Mesenchymal stem cell (in vitro differentiated cells and primary cell): ENCODE results near the gene TRAF2.
"Not testable (repeated sequence)": the region's sequence is repeated elsewhere in the genome, so short reads cannot be mapped to it uniquely, and the experiment has no call there.

Source experiments
- DNase-seq: peaks from one replicate; pipeline ENCODE4 v3.0.0-alpha.2; 2013
- H2AFZ ChIP-seq: one replicate; pipeline ENCODE4 v1.6.1; 2013; ENCODE audit warnings: low read depth, mild to moderate bottlenecking, control low read depth, inconsistent platforms, low read length, moderate library complexity
- H2AK5ac ChIP-seq: 2 replicates; pipeline ENCODE4 v1.6.1; 2013; ENCODE audit warnings: low read length, moderate library complexity, mild to moderate bottlenecking, inconsistent platforms; ENCODE audit not compliant: severe bottlenecking
- H2BK120ac ChIP-seq: one replicate; pipeline ENCODE4 v1.6.1; 2013; ENCODE audit warnings: low read depth, mild to moderate bottlenecking, inconsistent platforms, low read length, moderate library complexity
- H2BK12ac ChIP-seq, 2 experiments: one replicate each; pipeline ENCODE4 v1.6.1; 2013; ENCODE audit warnings: inconsistent platforms in 2 of 2, low read length in 2 of 2, mild to moderate bottlenecking in 2 of 2, moderate library complexity in 2 of 2, control low read depth in 1 of 2
- H2BK15ac ChIP-seq: one replicate; pipeline ENCODE4 v1.6.1; 2013; ENCODE audit warnings: mild to moderate bottlenecking, low read depth, inconsistent platforms; ENCODE audit not compliant: poor library complexity, severe bottlenecking
- H2BK5ac ChIP-seq: 2 replicates; pipeline ENCODE4 v1.6.1; 2013; ENCODE audit warnings: low read depth, mild to moderate bottlenecking, low read length, control low read depth, inconsistent platforms; ENCODE audit not compliant: poor library complexity, severe bottlenecking
- H3K14ac ChIP-seq, 2 experiments: one replicate each; pipeline ENCODE4 v1.6.1; 2013; ENCODE audit warnings: inconsistent platforms in 2 of 2, low read length in 2 of 2, control low read depth in 1 of 2, mild to moderate bottlenecking in 1 of 2, moderate library complexity in 1 of 2
- H3K18ac ChIP-seq, 2 experiments: one replicate each; pipeline ENCODE4 v1.6.1; 2013; ENCODE audit warnings: inconsistent platforms in 2 of 2, low read length in 2 of 2, control low read depth in 1 of 2, low read depth in 1 of 2, mild to moderate bottlenecking in 1 of 2
- H3K23ac ChIP-seq, 2 experiments: one replicate each; pipeline ENCODE4 v1.6.1; 2013; ENCODE audit warnings: inconsistent platforms in 2 of 2, low read length in 2 of 2, mild to moderate bottlenecking in 2 of 2, moderate library complexity in 2 of 2, control low read depth in 1 of 2
- H3K27ac ChIP-seq: 2 replicates; pipeline ENCODE4 v1.5.1; 2013; ENCODE audit warnings: mild to moderate bottlenecking, moderate library complexity, low read length, control low read depth, inconsistent platforms; ENCODE audit not compliant: poor library complexity, severe bottlenecking
- H3K27me3 ChIP-seq, 2 experiments: 2 replicates each; pipeline versions ENCODE4 v1.6.1 to v1.7.0; 2013; ENCODE audit warnings: low read length in 2 of 2, mild to moderate bottlenecking in 2 of 2, moderate library complexity in 2 of 2, control low read depth in 1 of 2, inconsistent platforms in 1 of 2; ENCODE audit not compliant: control insufficient read depth in 1 of 2, insufficient read depth in 1 of 2
- H3K36me3 ChIP-seq, 2 experiments: 2 replicates each; pipeline versions ENCODE4 v1.6.1 to v1.7.0; 2013; ENCODE audit warnings: low read length in 2 of 2, control low read depth in 1 of 2, inconsistent platforms in 1 of 2, low read depth in 1 of 2, mild to moderate bottlenecking in 1 of 2; ENCODE audit not compliant: insufficient read depth in 2 of 2, control insufficient read depth in 1 of 2
- H3K4ac ChIP-seq, 2 experiments: one replicate each; pipeline ENCODE4 v1.6.1; 2013; ENCODE audit warnings: inconsistent platforms in 2 of 2, low read length in 2 of 2, mild to moderate bottlenecking in 2 of 2, moderate library complexity in 2 of 2, control low read depth in 1 of 2, low read depth in 1 of 2
- H3K4me1 ChIP-seq: 2 replicates; pipeline ENCODE4 v1.6.1; 2013; ENCODE audit warnings: low read depth, low read length, control low read depth; ENCODE audit not compliant: control insufficient read depth, insufficient read depth
- H3K4me2 ChIP-seq: 2 replicates; pipeline ENCODE4 v1.6.1; 2013; ENCODE audit warnings: low read length, mild to moderate bottlenecking, inconsistent platforms; ENCODE audit not compliant: poor library complexity, severe bottlenecking
- H3K4me3 ChIP-seq, 2 experiments: 2 replicates each; pipeline versions ENCODE4 v1.5.1 to v1.7.0; 2013; ENCODE audit warnings: low read length in 2 of 2, mild to moderate bottlenecking in 2 of 2, control low read depth in 1 of 2, low read depth in 1 of 2; ENCODE audit not compliant: insufficient read depth in 1 of 2
- H3K79me1 ChIP-seq: replicated peaks from 2 replicates; pipeline ENCODE4 v1.6.1; 2013; ENCODE audit warnings: mild to moderate bottlenecking, control low read depth, low read length, inconsistent platforms; ENCODE audit not compliant: poor library complexity, severe bottlenecking
- H3K9ac ChIP-seq: 2 replicates; pipeline ENCODE4 v1.7.0; 2013; ENCODE audit warnings: mild to moderate bottlenecking, low read length, moderate library complexity
- H3K9me3 ChIP-seq: 2 replicates; pipeline ENCODE4 v1.7.0; 2013; ENCODE audit warnings: mild to moderate bottlenecking, low read length; ENCODE audit not compliant: control insufficient read depth
- H4K8ac ChIP-seq: one replicate; pipeline ENCODE4 v1.6.1; 2013; ENCODE audit warnings: inconsistent platforms, mild to moderate bottlenecking, low read length, moderate library complexity
- H4K91ac ChIP-seq: one replicate; pipeline ENCODE4 v1.6.1; 2013; ENCODE audit warnings: mild to moderate bottlenecking, low read length, inconsistent platforms
- WGBS: methylation state at CpG from one replicate; pipeline ENCODE4 v1.1.7; 2013; ENCODE audit warnings: mixed read lengths; 5-methylcytosine and 5-hydroxymethylcytosine counted together

TRAF2 gene

DNA sequence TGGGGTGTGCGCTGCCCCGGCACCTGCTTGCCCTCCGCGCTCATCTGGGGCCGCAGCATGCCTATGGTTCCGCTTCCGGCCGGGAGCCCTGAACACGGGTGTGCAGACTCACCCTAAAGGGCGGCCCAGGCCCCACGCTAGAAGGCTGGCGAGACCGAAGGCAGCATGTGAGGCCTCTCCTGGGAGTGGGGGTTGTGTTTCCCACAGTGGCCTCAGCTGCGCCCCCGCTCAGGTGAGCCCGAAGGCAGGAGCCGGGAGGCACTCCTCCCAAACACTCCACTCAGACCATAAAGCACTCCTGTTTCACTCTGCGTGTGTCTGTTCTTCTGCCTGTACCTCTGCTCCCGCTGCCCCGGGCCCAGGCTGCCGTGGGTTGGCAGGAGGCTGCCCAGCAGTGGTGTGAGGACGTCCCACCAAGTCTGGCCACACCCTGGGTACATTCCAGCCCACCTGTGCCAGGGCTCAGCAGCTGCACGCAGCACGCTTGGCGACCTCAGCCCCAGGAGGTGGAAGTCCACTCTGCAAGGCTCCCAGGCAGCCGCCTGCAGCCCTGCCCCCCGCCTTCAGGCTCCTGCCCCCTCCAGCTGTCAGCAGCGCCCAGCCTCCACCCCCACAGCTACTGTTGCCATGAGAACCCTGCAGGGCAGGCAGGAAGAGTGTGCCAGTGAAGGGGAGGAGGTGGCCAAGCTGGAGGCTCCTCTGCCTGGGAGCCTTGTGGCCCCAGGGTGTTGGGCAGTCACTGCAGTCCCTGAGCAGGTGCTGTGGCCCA, 45.3 kb upstream of the TRAF2 start:
- H2AFZ ChIP-seq: no peak overlapping the region
- peaks cover 45% of the 10 kb centered on the region for H3K4me1 ChIP-seq
- H3K79me1 ChIP-seq: peaks cover 2% of the 10 kb centered on the region
- H3K18ac ChIP-seq: peak overlapping the region; percentile 74 to 83
- H3K27me3 ChIP-seq: peaks cover 0 to 13% of the 10 kb centered on the region in 2 experiments
- no peak overlapping the region for H2BK120ac ChIP-seq
- no peak overlapping the region for H3K4me3 ChIP-seq
- H3K4ac ChIP-seq: no peak overlapping the region
- H3K14ac ChIP-seq: peak overlapping the region in 1 of 2 experiments; percentile 26
- no peak overlapping the region for H3K9ac ChIP-seq
- no peak overlapping the region for H2AK5ac ChIP-seq
- H4K91ac ChIP-seq: peak overlapping the region; percentile 70
- H3K9me3 ChIP-seq: no peaks in the 10 kb centered on the region
- peak overlapping the region in 1 of 2 experiments; percentile 90 for H2BK12ac ChIP-seq
- peaks cover 12 to 64% of the 10 kb centered on the region in 2 experiments for H3K36me3 ChIP-seq
- peak overlapping the region; percentile 60 for H3K4me2 ChIP-seq
- DNase-seq: peak; percentile 79
- peak overlapping the region; percentile 82 for H4K8ac ChIP-seq
- H3K27ac ChIP-seq: peak overlapping the region; percentile 89
- no peak overlapping the region for H3K23ac ChIP-seq
- peak overlapping the region; percentile 44 for H2BK15ac ChIP-seq
- H2BK5ac ChIP-seq: no peak overlapping the region
- 69% methylated on average over 25 of the region's 28 CpGs for WGBS

DNA sequence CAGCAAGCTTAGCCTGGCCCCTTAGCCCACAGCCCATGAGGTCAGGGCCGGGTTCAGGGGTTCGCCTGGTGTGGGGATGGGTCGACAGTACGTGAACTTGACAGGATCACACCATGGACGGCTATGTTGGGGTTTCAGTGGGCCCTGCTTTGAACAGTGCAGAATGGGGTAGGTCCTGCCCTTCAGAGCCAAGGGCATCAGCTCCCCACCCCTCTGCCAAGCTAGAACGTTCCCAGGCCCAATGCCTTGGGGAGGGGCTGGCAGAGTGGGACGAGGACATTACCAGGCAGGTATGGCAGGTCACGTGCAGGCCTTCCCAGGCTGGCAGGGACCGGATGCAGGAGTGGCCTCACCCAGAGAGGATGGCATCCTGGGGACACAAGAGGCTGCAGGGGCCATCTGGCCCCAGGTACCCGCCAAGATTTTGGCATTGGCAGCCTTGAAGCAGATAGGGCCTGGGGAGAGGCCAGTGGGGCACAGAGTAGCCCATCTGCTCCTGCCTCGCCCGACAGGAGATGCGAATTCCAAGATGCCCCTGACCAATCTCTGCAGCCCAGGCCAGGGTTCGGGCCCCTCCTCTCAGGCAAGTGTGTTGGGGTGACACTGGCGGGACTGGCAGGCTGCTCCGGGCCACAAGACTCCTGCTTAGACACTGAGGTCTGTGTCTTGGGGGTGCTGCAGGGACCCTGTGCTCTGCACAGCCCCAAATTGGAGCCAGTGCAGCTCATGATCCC, 44.5 kb upstream of the TRAF2 start:
- Histone ChIP-seq H2AK5ac (peak overlapping the region; percentile 95), H3K4me2 (peak overlapping the region; percentile 60)

DNA sequence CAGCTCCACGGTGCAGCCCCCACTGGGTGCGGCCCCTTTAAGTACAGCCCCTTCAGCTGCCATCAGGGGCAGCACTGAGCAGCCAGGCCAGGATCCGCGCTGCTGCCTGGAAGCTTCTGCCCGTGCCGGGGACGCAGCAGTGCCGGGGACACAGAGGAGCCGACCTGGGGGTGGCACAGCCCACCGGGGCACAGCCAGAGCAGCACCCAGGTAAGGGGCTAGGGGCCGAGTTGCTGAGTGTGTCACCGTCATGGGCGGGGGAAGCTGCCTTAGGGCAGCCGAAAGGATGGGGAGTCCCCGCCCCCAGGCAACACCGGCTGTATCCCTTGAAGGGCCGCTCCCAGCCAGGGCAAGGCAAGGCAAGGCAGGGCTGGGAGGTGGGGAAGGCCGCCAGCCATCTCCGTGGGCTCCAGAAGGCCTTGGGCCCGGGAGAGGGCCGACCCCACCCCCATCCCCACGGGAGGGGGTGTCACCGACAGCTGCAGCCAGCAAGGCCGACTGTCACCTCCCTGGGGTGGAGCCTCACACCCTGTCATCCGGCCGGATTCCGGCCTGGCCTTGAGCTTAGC, 43.9 kb upstream of the TRAF2 start, which contains the start of gene AJM1:
TSS of gene AJM1 (plus strand) at position 99 of the 569 bp plus-strand sequence. CDS start 1,937 bp downstream, outside the sequence.
- Histone ChIP-seq H2BK15ac (peak within 1 kb of the TSS; percentile 44), H2AK5ac (peak within 1 kb of the TSS; percentile 95), H3K14ac (peak within 1 kb of the TSS in 1 of 2 experiments; percentile 26), H2BK120ac (peak within 1 kb of the TSS; percentile 15), H3K4me1 (peaks cover 57% of the 10 kb centered on the region), H3K4me2 (peak within 1 kb of the TSS; percentile 74), H3K4me3 (peak within 1 kb of the TSS; percentile 62 to 79), H3K27ac (peak within 1 kb of the TSS; percentile 89), H3K18ac (peak within 1 kb of the TSS; percentile 74 to 83), H4K8ac (peak within 1 kb of the TSS; percentile 52), H4K91ac (peak within 1 kb of the TSS; percentile 70), H3K9ac (peak within 1 kb of the TSS; percentile 54), H3K27me3 (peaks cover 0 to 22% of the 10 kb centered on the region in 2 experiments), H3K4ac (peak within 1 kb of the TSS; percentile 73), H2BK12ac (peak within 1 kb of the TSS in 1 of 2 experiments; percentile 90), H2AFZ (peak within 1 kb of the TSS; percentile 33), H3K36me3 (peaks cover 10 to 63% of the 10 kb centered on the region in 2 experiments)
- 3% methylated on average over 16 of the region's 27 CpGs for WGBS
- not testable (repeated sequence) for H2BK5ac ChIP-seq, H3K79me1 ChIP-seq, H3K9me3 ChIP-seq, H3K23ac ChIP-seq
- DNase-seq: peak; percentile 83

More for the DNA sequence above, 44.5 kb upstream of the TRAF2 start:
- not testable (repeated sequence) for H2AFZ ChIP-seq, H3K23ac ChIP-seq, H3K9ac ChIP-seq, H2BK5ac ChIP-seq, H3K9me3 ChIP-seq, DNase-seq, H3K79me1 ChIP-seq
- WGBS: 72% methylated on average over 16 of the region's 16 CpGs
- Histone ChIP-seq H3K36me3 (peaks cover 10 to 65% of the 10 kb centered on the region in 2 experiments), H3K4me3 (peak overlapping the region in 1 of 2 experiments; percentile 79), H2BK12ac (peak overlapping the region in 1 of 2 experiments; percentile 90), H2BK120ac (peak overlapping the region; percentile 7), H3K4me1 (peaks cover 51% of the 10 kb centered on the region), H3K18ac (peak overlapping the region; percentile 74 to 83), H4K8ac (peak overlapping the region; percentile 52), H3K27ac (peak overlapping the region; percentile 89), H3K27me3 (peaks cover 0 to 19% of the 10 kb centered on the region in 2 experiments), H3K14ac (peak overlapping the region in 1 of 2 experiments; percentile 26), H2BK15ac (peak overlapping the region; percentile 44), H3K4ac (peak overlapping the region; percentile 73), H4K91ac (peak overlapping the region; percentile 70)
